IMR-90 (cell line): ENCODE results near the gene MACC1. TPM values are rescaled to one million over a fixed set of nuclear protein-coding genes. Genes with fewer than 3 reads are reported as not detected.

ENCODE experiments used
- ATAC-seq: fragments of 200-7000 bp; cut with Tn5 transposase; 2 replicates; pipeline ENCODE4 v1.9.1; 2020; ENCODE audit warnings: low read depth, mild to moderate bottlenecking, moderate library complexity
- BruUV-seq: library from RNA; stranded (reverse); fragments of 400-500 nt; replicated peaks from 2 replicates; lab custom pipeline; 2021; lab: Mats Ljungman, UMichigan
- CTCF ChIA-PET: fragments of 300-600 bp; formaldehyde crosslinking; extraction: SDS; loops from one replicate; lab custom pipeline; 2021; ENCODE audit warnings: antibody characterized with exemption; lab: Yijun Ruan, JAX
- POLR2A ChIA-PET: fragments of 300-600 bp; sonication (Branson Sonifier 250); formaldehyde crosslinking; loops from one replicate; lab custom pipeline; 2022; ENCODE audit warnings: antibody characterized with exemption; ENCODE audit not compliant: unreplicated experiment; lab: Charles Lee
- DNase-seq: peaks from one replicate; pipeline ENCODE4 v3.0.0; 2013
- H2AFZ ChIP-seq: replicated peaks from 2 replicates; pipeline ENCODE3; 2013; ENCODE audit warnings: low read length, mild to moderate bottlenecking; ENCODE audit not compliant: poor library complexity
- H2AK5ac ChIP-seq: 2 replicates; pipeline ENCODE4 v1.6.1; 2013; ENCODE audit warnings: low read depth, low read length, inconsistent platforms
- H2AK9ac ChIP-seq: replicated peaks from 2 replicates; pipeline ENCODE3; 2013; ENCODE audit warnings: mild to moderate bottlenecking, low read depth, low read length, moderate library complexity; ENCODE audit not compliant: poor library complexity
- H2BK120ac ChIP-seq: 2 replicates; pipeline ENCODE4 v1.6.1; 2013; ENCODE audit warnings: low read depth, low read length, inconsistent platforms
- H2BK15ac ChIP-seq: 3 replicates; pipeline ENCODE4 v1.6.1; 2013; ENCODE audit warnings: low read depth, low read length, inconsistent platforms
- H2BK20ac ChIP-seq: 2 replicates; pipeline ENCODE4 v1.6.1; 2013; ENCODE audit warnings: low read depth, mild to moderate bottlenecking, inconsistent platforms, low read length, moderate library complexity
- H2BK5ac ChIP-seq: 2 replicates; pipeline ENCODE4 v1.6.1; 2013; ENCODE audit warnings: mild to moderate bottlenecking, low read depth, low read length, inconsistent platforms; ENCODE audit not compliant: poor library complexity, severe bottlenecking
- H3K14ac ChIP-seq: replicated peaks from 2 replicates; pipeline ENCODE4 v1.6.1; 2013; ENCODE audit warnings: low read depth, low read length, inconsistent platforms
- H3K18ac ChIP-seq: 2 replicates; pipeline ENCODE4 v1.6.1; 2013; ENCODE audit warnings: low read depth, low read length, control low read depth
- H3K23ac ChIP-seq: 2 replicates; pipeline ENCODE4 v1.6.1; 2013; ENCODE audit warnings: low read depth, low read length, inconsistent platforms
- H3K27ac ChIP-seq: 2 replicates; pipeline ENCODE4 v1.5.1; 2013; ENCODE audit warnings: mild to moderate bottlenecking, control low read depth, low read length; ENCODE audit not compliant: insufficient read depth
- H3K27me3 ChIP-seq: 2 replicates; pipeline ENCODE4 v1.6.1; 2013; ENCODE audit warnings: low read length; ENCODE audit not compliant: control insufficient read depth, insufficient read depth
- H3K36me3 ChIP-seq: 2 replicates; pipeline ENCODE4 v1.6.1; 2013; ENCODE audit warnings: low read length, mixed read lengths; ENCODE audit not compliant: control insufficient read depth, insufficient read depth
- H3K4ac ChIP-seq: 2 replicates; pipeline ENCODE4 v1.6.1; 2013; ENCODE audit warnings: low read depth, low read length, inconsistent platforms
- H3K4me1 ChIP-seq: 2 replicates; pipeline ENCODE4 v1.6.1; 2013; ENCODE audit warnings: low read length, mixed read lengths; ENCODE audit not compliant: control insufficient read depth, insufficient read depth
- H3K4me2 ChIP-seq: 2 replicates; pipeline ENCODE4 v1.6.1; 2013; ENCODE audit warnings: low read depth, mild to moderate bottlenecking, control low read depth, low read length, moderate library complexity
- H3K4me3 ChIP-seq: 2 replicates; pipeline ENCODE4 v1.5.1; 2013; ENCODE audit warnings: low read depth, mild to moderate bottlenecking, control low read depth, low read length, moderate library complexity; ENCODE audit not compliant: insufficient read depth
- H3K56ac ChIP-seq: 2 replicates; pipeline ENCODE4 v1.6.1; 2013; ENCODE audit warnings: low read length, inconsistent platforms; ENCODE audit not compliant: insufficient read depth; ENCODE audit errors: extremely low read depth
- H3K79me1 ChIP-seq, 2 experiments: 2 replicates each; pipeline ENCODE4 v1.6.1; 2013; ENCODE audit warnings: low read length in 2 of 2, inconsistent platforms in 1 of 2, low read depth in 1 of 2
- H3K9ac ChIP-seq: 2 replicates; pipeline ENCODE4 v1.6.1; 2013; ENCODE audit warnings: low read depth, low read length, control low read depth
- H3K9me1 ChIP-seq: 2 replicates; pipeline ENCODE4 v1.6.1; 2013; ENCODE audit warnings: low read length, inconsistent platforms; ENCODE audit not compliant: insufficient read depth
- H3K9me3 ChIP-seq: 2 replicates; pipeline ENCODE4 v1.6.1; 2013; ENCODE audit warnings: low read length; ENCODE audit not compliant: control insufficient read depth, insufficient read depth
- H4K20me1 ChIP-seq: 2 replicates; pipeline ENCODE4 v1.6.1; 2013; ENCODE audit warnings: low read length, inconsistent platforms; ENCODE audit not compliant: insufficient read depth
- H4K5ac ChIP-seq: 2 replicates; pipeline ENCODE4 v1.6.1; 2013; ENCODE audit warnings: mild to moderate bottlenecking, low read depth, low read length, control low read depth
- H4K8ac ChIP-seq, 2 experiments: 2 replicates each; pipeline ENCODE4 v1.6.1; 2013; ENCODE audit warnings: low read depth in 2 of 2, low read length in 2 of 2, control low read depth in 1 of 2, inconsistent platforms in 1 of 2
- H4K91ac ChIP-seq: 2 replicates; pipeline ENCODE4 v1.6.1; 2013; ENCODE audit warnings: low read depth, low read length, inconsistent platforms; ENCODE audit not compliant: insufficient read depth
- BHLHE40 ChIP-seq: fragments of 150-350 bp; IDR thresholded peaks from 2 replicates; pipeline ENCODE4 v1.6.1; 2016; ENCODE audit warnings: mild to moderate bottlenecking, low read depth, low read length
- MXI1 ChIP-seq: IDR thresholded peaks from 2 replicates; pipeline ENCODE4 v1.6.1; 2012; ENCODE audit warnings: low read depth, mild to moderate bottlenecking, low read length, moderate library complexity, borderline replicate concordance
- RCOR1 ChIP-seq: IDR thresholded peaks from 2 replicates; pipeline ENCODE4 v1.6.1; 2012; ENCODE audit warnings: mild to moderate bottlenecking, low read length, improper control_type of control experiment; ENCODE audit not compliant: insufficient replicate concordance
- WGBS, 2 experiments: methylation state at CpG; one replicate each; pipeline versions ENCODE4 v1.1.5 to v1.1.7; 2013; ENCODE audit warnings: missing lambda C conversion rate in 2 of 2; ENCODE audit not compliant: insufficient read length in 1 of 2; ENCODE audit errors: extremely low coverage in 2 of 2; 5-methylcytosine and 5-hydroxymethylcytosine counted together
- dilution Hi-C: fragments of 300-500 bp; cut with HindIII; formaldehyde crosslinking; loops from one replicate; pipeline ENCODE4 v1.14.3; 2018; ENCODE audit warnings: low sequenced_read_pairs; ENCODE audit not compliant: unreplicated experiment
- in situ Hi-C: fragments of 300-500 bp; cut with MboI; formaldehyde crosslinking; loops from 3 replicates; pipeline ENCODE4 v1.14.3; 2019; ENCODE audit warnings: low sequenced_read_pairs, inconsistent platforms, mixed read lengths
- intact Hi-C: fragments of 100-400 bp; cut with micrococcal nuclease; formaldehyde crosslinking; loops from 2 replicates; pipeline ENCODE4 v1.10.0; 2022
- polyA plus RNA-seq, 3 experiments: library from polyadenylated mRNA; depleted of rRNA; stranded (reverse); fragments of >200 nt; gene quantifications; 2 replicates each; pipeline ENCODE4 v1.2.3, GENCODE V29; 2012; ENCODE audit warnings: low replicate concordance in 1 of 3
- total RNA-seq: library from RNA; depleted of rRNA; stranded (reverse); fragments of >200 nt; gene quantifications from 2 replicates; pipeline ENCODE4 v1.2.3, GENCODE V29; 2012
- TF ChIP-seq, protein P1 (sequence below): fragments of 150-350 bp; IDR thresholded peaks from 2 replicates; pipeline ENCODE4 v1.6.1; 2016; ENCODE audit warnings: low read depth, mild to moderate bottlenecking, low read length, moderate library complexity, borderline replicate concordance
- TF ChIP-seq, protein P2 (sequence below): conservative IDR thresholded peaks from 2 replicates; pipeline ENCODE4 v1.5.1; 2012; ENCODE audit warnings: mild to moderate bottlenecking, low read depth, low read length, improper control_type of control experiment
- TF ChIP-seq, protein P3 (sequence below): fragments of 150-350 bp; IDR thresholded peaks from 2 replicates; pipeline ENCODE4 v1.6.1; 2017; ENCODE audit warnings: mild to moderate bottlenecking, antibody characterized with exemption, low read length, low read depth

Gene MACC1
- total and polyA plus RNA-seq, 2 of the 4 experiments (the other 2 are of a cell fraction) = under 0.01 TPM; not detected in 1

DNA sequence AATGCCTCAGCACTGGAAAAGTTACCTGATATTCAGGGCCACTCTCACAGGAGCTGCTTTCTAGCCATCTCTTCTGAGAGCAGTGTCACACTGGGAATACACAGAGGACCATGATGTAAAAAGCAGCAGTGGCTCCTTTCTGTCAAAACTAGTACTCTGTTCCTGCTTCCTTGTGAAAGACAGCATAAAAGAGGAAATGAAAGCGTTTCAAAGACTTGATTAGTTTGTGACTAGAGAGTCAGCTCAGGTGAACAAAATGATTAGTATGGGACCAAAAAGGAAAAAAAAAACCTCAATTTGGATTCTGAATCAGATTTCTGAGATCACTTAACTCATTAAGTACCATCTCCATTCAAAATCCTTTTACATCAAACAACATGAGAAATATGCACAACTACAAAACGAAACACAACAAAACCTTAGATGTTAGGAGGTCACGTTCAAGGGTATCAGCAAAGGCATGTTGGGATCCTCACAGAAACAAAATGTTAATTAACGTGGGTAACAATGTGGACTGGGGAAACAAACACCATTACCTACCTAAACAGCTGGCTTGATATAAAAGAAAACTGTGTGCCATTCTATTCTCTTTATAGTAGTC, 103.7 kb downstream of the MACC1 start:
- Histone ChIP-seq H3K9me1 (no peaks in the 10 kb centered on the region), H3K27me3 (no peaks in the 10 kb centered on the region), H3K36me3 (no peaks in the 10 kb centered on the region), H2BK5ac (no peak overlapping the region), H2AFZ (no peak overlapping the region), H4K5ac (no peak overlapping the region), H3K9ac (no peak overlapping the region), H3K23ac (no peak overlapping the region), H3K79me1 (no peaks in the 10 kb centered on the region), H3K4me1 (no peaks in the 10 kb centered on the region), H2BK120ac (no peak overlapping the region), H4K91ac (no peak overlapping the region), H4K20me1 (no peaks in the 10 kb centered on the region), H3K4me2 (no peak overlapping the region), H3K18ac (no peak overlapping the region), H2BK15ac (no peak overlapping the region), H3K4ac (no peak overlapping the region), H3K4me3 (no peak overlapping the region), H2AK9ac (no peak overlapping the region), H4K8ac (no peak overlapping the region), H2AK5ac (no peak overlapping the region), H3K9me3 (no peaks in the 10 kb centered on the region), H3K14ac (no peak overlapping the region), H3K56ac (no peak overlapping the region), H2BK20ac (no peak overlapping the region), H3K27ac (no peak overlapping the region)
- WGBS, 2 experiments = no CpG with 5 or more reads among the region's 4 CpGs
- in situ Hi-C loops = no loop called here
- no TSS peak for BruUV-seq
- TF ChIP-seq, protein P1, sequence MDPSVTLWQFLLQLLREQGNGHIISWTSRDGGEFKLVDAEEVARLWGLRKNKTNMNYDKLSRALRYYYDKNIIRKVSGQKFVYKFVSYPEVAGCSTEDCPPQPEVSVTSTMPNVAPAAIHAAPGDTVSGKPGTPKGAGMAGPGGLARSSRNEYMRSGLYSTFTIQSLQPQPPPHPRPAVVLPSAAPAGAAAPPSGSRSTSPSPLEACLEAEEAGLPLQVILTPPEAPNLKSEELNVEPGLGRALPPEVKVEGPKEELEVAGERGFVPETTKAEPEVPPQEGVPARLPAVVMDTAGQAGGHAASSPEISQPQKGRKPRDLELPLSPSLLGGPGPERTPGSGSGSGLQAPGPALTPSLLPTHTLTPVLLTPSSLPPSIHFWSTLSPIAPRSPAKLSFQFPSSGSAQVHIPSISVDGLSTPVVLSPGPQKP = no peak
- TF ChIP-seq BHLHE40 (no peak), RCOR1 (no peak), MXI1 (no peak)
- TF ChIP-seq, protein P2, sequence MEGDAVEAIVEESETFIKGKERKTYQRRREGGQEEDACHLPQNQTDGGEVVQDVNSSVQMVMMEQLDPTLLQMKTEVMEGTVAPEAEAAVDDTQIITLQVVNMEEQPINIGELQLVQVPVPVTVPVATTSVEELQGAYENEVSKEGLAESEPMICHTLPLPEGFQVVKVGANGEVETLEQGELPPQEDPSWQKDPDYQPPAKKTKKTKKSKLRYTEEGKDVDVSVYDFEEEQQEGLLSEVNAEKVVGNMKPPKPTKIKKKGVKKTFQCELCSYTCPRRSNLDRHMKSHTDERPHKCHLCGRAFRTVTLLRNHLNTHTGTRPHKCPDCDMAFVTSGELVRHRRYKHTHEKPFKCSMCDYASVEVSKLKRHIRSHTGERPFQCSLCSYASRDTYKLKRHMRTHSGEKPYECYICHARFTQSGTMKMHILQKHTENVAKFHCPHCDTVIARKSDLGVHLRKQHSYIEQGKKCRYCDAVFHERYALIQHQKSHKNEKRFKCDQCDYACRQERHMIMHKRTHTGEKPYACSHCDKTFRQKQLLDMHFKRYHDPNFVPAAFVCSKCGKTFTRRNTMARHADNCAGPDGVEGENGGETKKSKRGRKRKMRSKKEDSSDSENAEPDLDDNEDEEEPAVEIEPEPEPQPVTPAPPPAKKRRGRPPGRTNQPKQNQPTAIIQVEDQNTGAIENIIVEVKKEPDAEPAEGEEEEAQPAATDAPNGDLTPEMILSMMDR = no peak
- TF ChIP-seq, protein P3, sequence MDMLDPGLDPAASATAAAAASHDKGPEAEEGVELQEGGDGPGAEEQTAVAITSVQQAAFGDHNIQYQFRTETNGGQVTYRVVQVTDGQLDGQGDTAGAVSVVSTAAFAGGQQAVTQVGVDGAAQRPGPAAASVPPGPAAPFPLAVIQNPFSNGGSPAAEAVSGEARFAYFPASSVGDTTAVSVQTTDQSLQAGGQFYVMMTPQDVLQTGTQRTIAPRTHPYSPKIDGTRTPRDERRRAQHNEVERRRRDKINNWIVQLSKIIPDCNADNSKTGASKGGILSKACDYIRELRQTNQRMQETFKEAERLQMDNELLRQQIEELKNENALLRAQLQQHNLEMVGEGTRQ = no peak
- no peak for DNase-seq
- POLR2A ChIA-PET = no interaction called here
- ATAC-seq = no peak
- intact Hi-C loops = no loop called here
- CTCF ChIA-PET = interaction anchor here (0.5 kb wide), 1 partner anchor 1799 kb away, joined by 3 read pairs; no protein-coding TSS in a partner anchor
- dilution Hi-C loops = no loop called here
